Adipose tissue (tissue), 3 donors: ENCODE data around the gene GBP7. TPM values are rescaled to one million over a fixed set of nuclear protein-coding genes. Genes with fewer than 3 reads are reported as not detected.

ENCODE experiments used
- polyA plus RNA-seq, 3 donors: library from polyadenylated mRNA; stranded (reverse); fragments of 200-250 nt; gene quantifications; one replicate each; pipeline ENCODE4 v1.2.3, GENCODE V29; 2013
- donor health status: healthy with polysubstance abuse.
- donor health status: Bipolar disorder and iron deficiency.
- donor health status: healthy.

GBP7 gene
- polyA plus RNA-seq, 3 donors: not detected

Other genes with a start within 250 kb of the GBP7 start
- gene KYAT3, start 183.4 kb downstream of the GBP7 start, polyA plus RNA-seq: 10 to 100 TPM; 17.0 to 21.1 (median 20.0) TPM
- gene RBMXL1, start 183.4 kb downstream of the GBP7 start, polyA plus RNA-seq: 10 to 100 TPM in 1 of 3 donors, 1 to 10 TPM in 2; 3.2 to 11.1 (median 7.6) TPM
- 10 to 100 TPM in 1 of 3 donors, 1 to 10 TPM in 2; 2.3 to 12.9 (median 2.6) TPM for gene GBP3, start 153.1 kb downstream of the GBP7 start, polyA plus RNA-seq
- gene GBP1, start 110.8 kb downstream of the GBP7 start, polyA plus RNA-seq: 10 to 100 TPM in 2 of 3 donors, 1 to 10 TPM in 1; 5.5 to 34.7 (median 20.6) TPM
- 10 to 100 TPM in 2 of 3 donors, 1 to 10 TPM in 1; 9.5 to 96.0 (median 58.1) TPM for gene GBP2, start 49.9 kb downstream of the GBP7 start, polyA plus RNA-seq
- 10 to 100 TPM in 1 of 3 donors, 1 to 10 TPM in 2; 2.8 to 20.8 (median 8.1) TPM for gene GBP4, start 22.9 kb upstream of the GBP7 start, polyA plus RNA-seq
- 1 to 10 TPM in 2 of 3 donors, under 1 TPM in 1; 0.71 to 1.4 (median 1.0) TPM for gene GBP5, start 96.9 kb upstream of the GBP7 start, polyA plus RNA-seq
- under 1 TPM; 0.01 to 0.59 (median 0.22) TPM for gene GBP6, start 188.1 kb upstream of the GBP7 start, polyA plus RNA-seq